HG03432 (cell line): ENCODE measurements around the gene PIP5K1C.

Source experiments
- ATAC-seq: cut with Tn5 transposase; IDR thresholded peaks from one replicate; pipeline ENCODE4 v1.9.1; 2021; ENCODE audit warnings: mild to moderate bottlenecking, moderate library complexity; ENCODE audit not compliant: unreplicated experiment

PIP5K1C gene

DNA sequence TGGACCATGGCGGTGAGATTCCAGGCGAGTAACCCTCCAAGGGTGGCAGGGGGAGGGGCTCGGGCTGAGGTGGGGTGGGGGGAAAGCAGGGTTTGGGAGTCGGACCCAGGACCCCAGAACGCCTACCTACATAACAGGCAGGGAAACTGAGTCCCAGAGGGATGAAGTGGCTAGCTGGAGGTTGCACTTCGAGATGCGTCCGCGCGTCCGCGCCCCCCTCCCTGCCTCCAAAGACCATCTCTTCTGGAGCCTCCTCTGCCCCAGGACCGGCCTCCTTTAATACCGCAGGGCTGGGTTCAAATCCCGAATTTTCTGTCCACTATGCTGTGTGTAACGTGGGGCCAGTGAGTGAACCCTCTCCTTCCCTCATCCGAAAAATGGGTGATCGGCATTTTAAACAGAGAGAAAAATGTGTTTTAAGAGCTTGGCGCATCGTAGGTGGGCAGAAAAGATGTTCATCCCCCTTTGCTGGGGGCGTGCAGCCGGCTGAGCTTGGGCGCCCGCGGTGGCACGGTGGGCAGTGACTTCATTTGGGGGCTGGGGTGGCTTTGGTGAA is 21.7 kb upstream of the PIP5K1C start:
- ATAC-seq = no peak

GRCh38 chr19:3721131-3721886 is 21.0 kb upstream of the PIP5K1C start:
- ATAC-seq = no peak

GRCh38 chr19:3720349-3720917 is 20.2 kb upstream of the PIP5K1C start:
- ATAC-seq = no peak

DNA sequence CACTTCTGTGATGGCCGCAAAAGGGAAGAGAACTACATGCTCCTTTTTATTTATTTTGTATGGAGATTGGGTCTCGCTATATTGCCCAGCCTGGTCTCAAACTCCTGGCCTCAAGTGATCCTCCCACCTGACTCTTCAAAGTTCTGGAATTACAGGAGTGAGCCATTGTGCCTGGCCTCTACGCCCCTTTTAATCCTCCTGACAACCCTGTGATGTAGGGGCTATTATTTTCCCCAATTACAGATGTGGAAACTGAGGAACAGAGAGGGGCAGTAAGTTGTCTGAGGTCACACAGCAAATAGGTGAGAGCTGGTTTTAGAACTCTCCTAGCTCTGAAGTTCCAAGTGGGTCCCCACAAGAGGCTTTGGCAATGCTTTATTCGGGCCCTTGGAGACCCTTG is 19.6 kb upstream of the PIP5K1C start:
- ATAC-seq = no peak

GRCh38 chr19:3716147-3716668 is 15.9 kb upstream of the PIP5K1C start:
- no peak for ATAC-seq

- no peak for ATAC-seq
Measured at GRCh38 chr19:3712663-3713611, 12.7 kb upstream of the PIP5K1C start.

DNA sequence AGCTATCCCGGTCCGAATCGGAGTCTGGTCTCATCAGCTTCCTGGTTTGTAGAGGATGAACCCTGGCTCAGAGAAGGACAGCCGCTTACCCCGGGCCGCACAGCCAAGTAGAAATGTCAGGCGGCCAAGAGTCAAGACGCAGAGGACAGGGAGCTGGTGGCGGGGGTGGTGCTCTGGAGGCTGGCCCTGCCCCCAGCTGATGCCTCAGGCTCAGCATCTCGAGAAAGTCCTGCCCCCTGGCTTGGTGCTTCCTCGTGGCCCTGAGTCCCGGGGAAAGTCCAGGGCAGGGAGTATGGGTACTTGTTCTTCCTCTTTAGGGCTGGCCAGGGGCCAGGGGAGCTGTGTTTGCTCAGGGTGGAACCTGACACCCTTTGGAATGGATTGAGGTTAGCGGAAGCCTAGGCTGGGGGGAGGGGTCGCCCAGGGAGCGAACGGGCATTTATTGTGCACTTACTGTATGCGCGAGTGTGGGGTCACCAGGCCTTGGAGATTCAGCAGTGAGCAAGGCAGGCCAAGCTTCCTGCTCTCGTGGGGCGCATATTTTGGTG is 10.1 kb upstream of the PIP5K1C start:
- ATAC-seq = no peak

- no peak for ATAC-seq
Measured at GRCh38 chr19:3708207-3708931, 8.1 kb upstream of the PIP5K1C start, which contains the start of gene TJP3. Gene TJP3 (plus strand): TSS chr19:3708384. CDS start chr19:3728433, 20,049 bp downstream.

- ATAC-seq = no peak
Measured at GRCh38 chr19:3707868-3708206, 7.6 kb upstream of the PIP5K1C start.

DNA sequence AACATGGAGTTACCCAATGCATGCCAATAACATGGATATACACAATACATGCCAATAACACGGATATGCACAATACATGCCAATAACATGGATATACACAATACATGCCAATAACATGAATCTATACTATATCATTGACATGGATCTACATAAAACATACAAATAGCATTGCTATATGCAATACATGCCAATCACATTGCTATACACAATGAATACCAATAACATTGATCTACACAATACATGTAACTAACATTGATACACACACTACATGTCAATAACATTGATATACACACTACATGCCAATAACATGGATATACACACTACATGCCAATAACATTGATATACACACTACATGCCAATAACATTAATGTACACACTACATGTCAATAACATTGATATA is 932 bp upstream of the PIP5K1C start:
- no peak for ATAC-seq

DNA sequence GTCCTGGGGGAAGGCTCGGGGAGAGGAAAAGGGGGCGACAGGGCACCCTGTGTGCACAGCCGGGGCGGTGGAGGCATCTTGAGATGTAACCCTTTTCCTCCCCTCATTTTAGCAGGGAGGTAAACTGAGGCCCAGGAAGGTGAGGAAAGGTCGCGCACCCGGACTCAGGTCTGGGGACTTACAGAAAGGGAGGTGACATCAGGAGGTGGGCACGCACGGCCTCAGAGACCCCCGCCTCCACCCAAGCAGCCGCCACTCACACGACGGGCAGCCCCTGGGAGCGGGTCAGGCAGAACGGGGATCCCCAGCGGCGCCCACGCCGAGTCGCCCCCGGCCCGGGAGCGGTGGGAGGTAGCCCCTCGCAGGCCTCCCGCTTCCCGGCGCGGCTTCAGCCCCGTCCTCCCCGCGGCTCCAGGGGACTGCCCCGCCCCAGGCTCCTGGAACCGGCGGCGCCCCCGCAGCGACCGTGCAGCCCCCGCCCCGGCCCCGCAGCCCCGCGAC is 477 bp downstream of the PIP5K1C start:
- peak; percentile 22 for ATAC-seq

DNA sequence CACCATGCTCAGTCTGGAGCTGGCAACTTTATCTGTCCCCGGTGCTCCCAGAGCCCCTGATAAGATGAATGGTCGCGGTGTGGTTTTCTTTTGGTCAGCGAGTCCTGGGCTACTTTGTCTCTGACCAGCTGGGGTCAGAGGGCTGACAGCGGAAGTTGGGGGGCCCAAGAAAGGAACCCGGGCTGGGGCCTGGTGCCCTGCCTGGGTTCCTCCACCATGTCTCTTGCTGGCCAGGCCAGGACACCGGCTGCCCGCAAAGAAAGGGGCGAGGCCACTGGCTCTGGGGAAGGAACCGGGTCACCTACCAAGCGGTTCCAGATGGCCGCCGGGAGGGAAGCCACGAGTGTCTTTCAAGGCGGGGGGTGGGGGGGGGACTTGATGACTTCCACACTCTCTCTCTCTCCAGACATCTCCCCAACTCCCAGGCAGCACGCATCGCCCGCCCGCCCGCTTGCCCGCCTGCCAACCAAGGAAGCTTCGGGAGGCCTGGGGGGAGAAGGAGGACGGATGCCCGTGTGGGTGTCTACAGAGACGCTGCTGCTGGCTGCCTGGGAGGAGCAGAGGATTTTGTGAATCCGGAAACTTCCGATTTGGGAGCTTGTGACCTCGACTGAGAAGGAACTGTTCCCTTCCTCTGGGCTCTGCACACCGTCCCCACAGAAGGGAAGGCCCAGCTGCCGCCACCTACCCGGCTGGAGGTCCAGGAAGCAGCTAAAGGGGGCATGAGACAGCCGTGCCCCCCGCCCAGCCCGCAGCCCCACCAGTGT is 1.1 kb downstream of the PIP5K1C start:
- peak; percentile 9 for ATAC-seq

- no peak for ATAC-seq
Measured at GRCh38 chr19:3698386-3698950, 1.8 kb downstream of the PIP5K1C start.

DNA sequence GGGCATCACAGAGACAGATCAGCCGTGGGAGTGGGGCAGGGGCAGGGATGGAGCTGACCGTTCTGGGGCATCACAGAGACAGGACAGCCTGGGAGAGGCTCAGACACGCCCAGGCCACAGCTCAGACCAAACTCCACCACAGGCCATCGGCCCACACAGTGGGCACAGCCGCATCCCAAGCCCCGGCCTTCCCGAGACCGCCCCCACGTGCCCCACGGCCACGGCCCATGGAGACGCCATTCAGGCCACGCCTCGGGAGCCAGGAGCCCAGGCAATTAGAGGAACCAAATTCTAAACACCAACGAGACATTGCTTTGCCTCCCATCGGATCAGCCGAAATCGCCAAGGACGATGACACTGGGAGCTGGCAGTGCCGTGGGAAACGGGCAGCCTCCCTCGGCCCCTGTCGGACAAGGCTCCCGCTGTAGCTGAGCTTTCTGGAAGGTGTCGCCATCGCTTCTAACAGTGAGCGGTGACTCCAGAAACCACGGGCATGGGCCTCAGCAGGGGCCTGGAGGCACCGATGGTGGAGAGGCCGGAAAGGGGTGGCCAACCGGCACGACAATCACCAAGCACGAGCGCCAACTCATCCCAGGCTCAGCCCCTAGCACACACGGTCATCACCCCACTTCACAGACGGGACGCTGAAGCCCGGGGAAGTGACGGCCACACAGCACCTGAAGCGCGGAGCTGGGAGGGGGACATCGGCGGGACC is 2.4 kb downstream of the PIP5K1C start:
- no peak for ATAC-seq

DNA sequence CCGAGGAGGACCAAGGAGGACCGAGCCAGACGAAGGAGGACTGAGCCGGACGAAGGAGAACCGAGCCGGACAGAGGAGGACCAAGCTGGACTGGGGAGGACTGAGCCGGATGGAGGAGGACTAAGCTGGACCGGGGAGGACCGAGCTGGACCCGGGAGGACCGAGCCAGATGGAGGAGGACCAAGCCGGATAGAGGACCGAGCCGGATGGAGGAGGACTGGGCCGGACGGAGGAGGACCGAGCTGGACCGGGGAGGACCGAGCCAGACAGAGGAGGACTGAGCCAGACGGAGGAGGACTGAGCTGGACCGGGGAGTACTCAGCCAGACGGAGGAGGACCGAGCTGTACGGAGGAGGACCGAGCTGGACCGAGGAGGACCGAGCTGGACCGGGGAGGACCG is 3.2 kb downstream of the PIP5K1C start:
- ATAC-seq = no peak

GRCh38 chr19:3696660-3696995 is 3.6 kb downstream of the PIP5K1C start:
- no peak for ATAC-seq

DNA sequence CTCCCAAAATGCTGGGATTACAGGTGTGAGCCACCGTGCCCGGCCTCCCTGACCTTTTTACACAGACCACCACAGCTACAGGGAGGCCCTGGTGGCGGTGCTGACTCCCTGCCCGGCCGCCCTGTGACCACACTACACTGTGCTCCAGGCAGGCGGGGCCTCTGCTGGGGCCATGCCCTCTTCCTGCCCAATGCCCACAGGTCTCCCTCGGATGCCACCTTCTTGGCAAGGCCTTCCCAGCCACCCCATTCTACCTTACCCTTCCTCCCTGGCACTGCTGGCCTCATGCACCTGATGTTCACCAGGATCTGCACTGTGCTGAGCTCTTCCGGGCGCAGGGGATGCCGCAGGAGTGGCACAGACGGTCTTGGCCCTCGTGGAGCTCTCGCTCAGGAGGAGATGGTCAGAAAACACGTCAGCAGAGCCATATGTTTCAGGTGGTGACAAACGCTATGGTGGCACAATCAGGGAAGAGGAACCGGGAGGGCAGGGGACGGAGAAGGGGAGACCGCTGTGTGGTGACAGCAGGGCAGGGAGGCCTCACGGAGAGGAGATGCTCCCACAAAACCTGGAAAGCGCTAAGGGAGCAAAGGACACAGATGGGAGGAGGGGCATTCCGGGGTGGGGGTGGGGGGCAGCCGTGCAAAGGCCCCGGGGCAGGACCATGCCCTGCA is 4.1 kb downstream of the PIP5K1C start:
- ATAC-seq = no peak
